Endothelial cell (in vitro differentiated cells): Measurements from ENCODE around the gene MAMDC4. TPM values are rescaled to one million over a fixed set of nuclear protein-coding genes. Genes with fewer than 3 reads are reported as not detected.

ENCODE experiments used
- DNase-seq: peaks from one replicate; pipeline ENCODE4 v3.0.0; 2021; ENCODE audit warnings: low spot score
- H3K27ac Mint-ChIP-seq: one replicate; pipeline ENCODE4 v1.8.0; 2021; ENCODE audit warnings: mixed read lengths, inconsistent platforms; ENCODE audit not compliant: unreplicated experiment
- H3K27me3 Mint-ChIP-seq: one replicate; pipeline ENCODE4 v1.8.0; 2021; ENCODE audit warnings: mild to moderate bottlenecking, moderate library complexity, mixed read lengths, inconsistent platforms; ENCODE audit not compliant: unreplicated experiment
- H3K36me3 Mint-ChIP-seq: one replicate; pipeline ENCODE4 v1.8.0; 2021; ENCODE audit warnings: mild to moderate bottlenecking, low read depth, mixed read lengths, inconsistent platforms; ENCODE audit not compliant: unreplicated experiment
- H3K4me1 Mint-ChIP-seq: one replicate; pipeline ENCODE4 v1.8.0; 2021; ENCODE audit warnings: mild to moderate bottlenecking, mixed read lengths, inconsistent platforms; ENCODE audit not compliant: unreplicated experiment
- H3K4me3 Mint-ChIP-seq: one replicate; pipeline ENCODE4 v1.8.0; 2021; ENCODE audit warnings: mild to moderate bottlenecking, mixed read lengths, inconsistent platforms; ENCODE audit not compliant: unreplicated experiment
- H3K9me3 Mint-ChIP-seq: one replicate; pipeline ENCODE4 v1.8.0; 2021; ENCODE audit warnings: mixed read lengths, inconsistent platforms; ENCODE audit not compliant: unreplicated experiment
- CTCF ChIP-seq: fragments of 200-600 bp; sonication (generic); IDR thresholded peaks from one replicate; pipeline ENCODE4 v1.5.0; 2021; ENCODE audit warnings: antibody characterized with exemption; ENCODE audit not compliant: unreplicated experiment
- total RNA-seq: library from RNA; stranded (reverse); fragmentation: NEBNext Ultra II Directional; extraction: Animal tissue kit (Norgen Biotek cat#: 25700); gene quantifications from one replicate; pipeline ENCODE4 v1.2.1, GENCODE V29; 2021; ENCODE audit not compliant: unreplicated experiment

Gene MAMDC4
- total RNA-seq, 1 donor from 2014 or later: 10.0 TPM

DNA sequence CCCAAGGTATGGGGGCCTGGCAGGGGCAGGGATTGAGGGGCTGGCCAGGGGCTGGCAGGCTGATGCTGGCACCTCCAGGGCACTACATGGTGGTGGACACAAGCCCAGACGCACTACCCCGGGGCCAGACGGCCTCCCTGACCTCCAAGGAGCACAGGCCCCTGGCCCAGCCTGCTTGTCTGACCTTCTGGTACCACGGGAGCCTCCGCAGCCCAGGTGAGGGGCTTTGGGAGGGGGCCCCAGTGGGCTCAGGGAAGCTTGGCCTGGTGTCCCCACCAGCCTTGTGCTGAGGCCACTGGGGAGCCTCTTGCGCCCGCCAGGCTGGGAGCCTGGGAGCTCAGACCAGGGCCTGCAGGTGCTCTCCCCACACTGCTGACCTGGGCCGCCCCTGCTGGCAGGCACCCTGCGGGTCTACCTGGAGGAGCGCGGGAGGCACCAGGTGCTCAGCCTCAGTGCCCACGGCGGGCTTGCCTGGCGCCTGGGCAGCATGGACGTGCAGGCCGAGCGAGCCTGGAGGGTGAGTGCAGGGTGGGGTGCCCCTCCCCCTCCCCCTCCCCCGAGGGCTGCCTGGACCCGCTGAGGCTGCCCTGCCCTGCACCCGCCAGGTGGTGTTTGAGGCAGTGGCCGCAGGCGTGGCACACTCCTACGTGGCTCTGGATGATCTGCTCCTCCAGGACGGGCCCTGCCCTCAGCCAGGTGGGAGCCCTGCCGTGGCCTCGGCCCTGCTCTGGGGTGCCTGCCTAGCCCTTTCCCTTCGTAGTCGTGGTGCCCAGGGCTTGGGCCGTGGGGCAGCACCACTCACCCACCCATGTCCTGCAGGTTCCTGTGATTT lies 5.7 kb downstream of the MAMDC4 start:
- DNase-seq: peak; percentile 8
- Mint-ChIP-seq H3K4me3 (no peak overlapping the region), H3K27me3 (peaks cover 6% of the 10 kb centered on the region), H3K27ac (no peak overlapping the region), H3K9me3 (no peaks in the 10 kb centered on the region), H3K36me3 (no peaks in the 10 kb centered on the region), H3K4me1 (no peaks in the 10 kb centered on the region)
- no peak for TF ChIP-seq CTCF

GRCh38 chr9:136858452-136858843 lies 6.3 kb downstream of the MAMDC4 start:
- no peak overlapping the region for H3K27ac Mint-ChIP-seq
- no peak for DNase-seq
- no peak overlapping the region for H3K4me3 Mint-ChIP-seq
- no peaks in the 10 kb centered on the region for H3K4me1 Mint-ChIP-seq
- H3K9me3 Mint-ChIP-seq: no peaks in the 10 kb centered on the region
- no peak for TF ChIP-seq CTCF
- no peaks in the 10 kb centered on the region for H3K36me3 Mint-ChIP-seq
- H3K27me3 Mint-ChIP-seq: peaks cover 6% of the 10 kb centered on the region

DNA sequence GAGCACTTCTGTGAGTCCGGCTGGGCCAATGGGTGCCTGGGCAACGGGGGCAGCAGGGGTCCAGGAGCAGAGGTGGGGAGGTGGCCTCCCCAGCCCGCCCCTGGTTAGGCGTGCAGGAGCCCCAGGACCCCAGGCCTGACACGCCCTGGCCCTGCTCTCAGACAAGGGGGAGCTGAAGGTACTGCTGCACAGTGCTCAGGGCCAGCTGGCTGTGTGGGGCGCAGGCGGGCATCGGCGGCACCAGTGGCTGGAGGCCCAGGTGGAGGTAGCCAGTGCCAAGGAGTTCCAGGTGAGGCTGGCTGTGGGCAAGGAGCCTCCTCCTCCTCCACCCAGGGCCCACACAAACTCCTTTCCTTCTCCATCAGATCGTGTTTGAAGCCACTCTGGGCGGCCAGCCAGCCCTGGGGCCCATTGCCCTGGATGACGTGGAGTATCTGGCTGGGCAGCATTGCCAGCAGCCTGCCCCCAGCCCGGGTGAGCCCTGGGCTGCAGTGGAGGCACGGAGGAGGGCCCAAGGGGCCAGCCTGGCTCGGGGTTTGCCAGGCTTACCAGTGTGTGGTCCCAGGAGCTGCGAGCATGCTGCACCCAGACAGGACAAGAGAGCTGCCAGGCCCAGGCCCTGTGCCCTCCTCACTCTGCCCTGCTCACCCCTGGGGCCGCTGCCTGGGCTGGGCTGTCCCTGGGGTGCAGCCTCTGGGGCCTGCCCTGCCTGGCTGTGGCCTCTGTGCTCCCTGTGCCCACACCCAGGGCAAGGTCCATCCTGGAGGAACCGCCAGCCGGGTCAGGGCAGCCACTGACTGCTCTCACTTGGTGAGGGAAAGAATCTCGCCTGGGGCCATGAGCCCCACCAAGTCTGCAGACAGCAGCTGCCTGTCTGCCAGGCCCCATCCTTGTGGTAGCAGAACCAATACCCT lies 7.0 kb downstream of the MAMDC4 start:
- Mint-ChIP-seq H3K27me3 (peaks cover 7% of the 10 kb centered on the region), H3K9me3 (no peaks in the 10 kb centered on the region), H3K4me1 (no peaks in the 10 kb centered on the region), H3K27ac (no peak overlapping the region), H3K4me3 (no peak overlapping the region), H3K36me3 (peaks cover 5% of the 10 kb centered on the region)
- no peak for TF ChIP-seq CTCF
- DNase-seq: no peak

- Mint-ChIP-seq H3K9me3 (no peaks in the 10 kb centered on the region), H3K4me3 (no peak overlapping the region), H3K27me3 (peaks cover 14% of the 10 kb centered on the region), H3K27ac (no peak overlapping the region), H3K4me1 (peaks cover 6% of the 10 kb centered on the region), H3K36me3 (peaks cover 8% of the 10 kb centered on the region)
- no peak for TF ChIP-seq CTCF
- DNase-seq: no peak
Observed at GRCh38 chr9:136860529-136860928, 8.4 kb downstream of the MAMDC4 start.
